ENCODE data around the gene AGPAT4.
"Not testable (repeated sequence)": the region's sequence is repeated elsewhere in the genome, so short reads cannot be mapped to it uniquely, and the experiment has no call there.

Gene AGPAT4

GRCh38 chr6:161198783-161199460 is 74.9 kb downstream of the AGPAT4 start:
- DNase-seq, result no peak

GRCh38 chr6:161198176-161198575 is 75.7 kb downstream of the AGPAT4 start:
- DNase-seq, result no peak

- DNase-seq, result no peak
Observed at GRCh38 chr6:161195386-161195785, 78.5 kb downstream of the AGPAT4 start.

GRCh38 chr6:161194374-161194773 is 79.5 kb downstream of the AGPAT4 start:
- DNase-seq, result no peak

GRCh38 chr6:161192636-161193411 is 81.0 kb downstream of the AGPAT4 start:
- no peak for DNase-seq

GRCh38 chr6:161191671-161192070 is 82.2 kb downstream of the AGPAT4 start:
- DNase-seq, result no peak

GRCh38 chr6:161191007-161191406 is 82.9 kb downstream of the AGPAT4 start:
- no peak for DNase-seq

- no peak for DNase-seq
Observed at GRCh38 chr6:161189891-161190290, 84.0 kb downstream of the AGPAT4 start.

GRCh38 chr6:161188547-161189465 is 85.1 kb downstream of the AGPAT4 start:
- DNase-seq, result no peak

- DNase-seq, result no peak
Observed at GRCh38 chr6:161186173-161186769, 87.6 kb downstream of the AGPAT4 start.

GRCh38 chr6:161181121-161181520 is 92.7 kb downstream of the AGPAT4 start:
- DNase-seq, result no peak

- DNase-seq, result not testable (repeated sequence)
Observed at GRCh38 chr6:161178155-161178554, 95.7 kb downstream of the AGPAT4 start.

GRCh38 chr6:161176428-161176827 is 97.4 kb downstream of the AGPAT4 start:
- DNase-seq, result not testable (repeated sequence)

- not testable (repeated sequence) for DNase-seq
Observed at GRCh38 chr6:161172769-161173168, 101.1 kb downstream of the AGPAT4 start.

GRCh38 chr6:161171207-161171606 is 102.7 kb downstream of the AGPAT4 start:
- no peak for DNase-seq

GRCh38 chr6:161169696-161170095 is 104.2 kb downstream of the AGPAT4 start:
- DNase-seq, result no peak

- DNase-seq, result no peak
Observed at GRCh38 chr6:161169035-161169434, 104.8 kb downstream of the AGPAT4 start.

GRCh38 chr6:161168281-161168891 is 105.5 kb downstream of the AGPAT4 start:
- DNase-seq, result no peak

GRCh38 chr6:161166677-161167076 is 107.2 kb downstream of the AGPAT4 start:
- no peak for DNase-seq

- no peak for DNase-seq
Observed at GRCh38 chr6:161166176-161166575, 107.7 kb downstream of the AGPAT4 start.

- DNase-seq, result no peak
Observed at GRCh38 chr6:161164182-161164625, 109.7 kb downstream of the AGPAT4 start.

- DNase-seq, result no peak
Observed at GRCh38 chr6:161163466-161164181, 110.2 kb downstream of the AGPAT4 start.

All from NCI-H1694 treated with DMSO at 0.1 percent for 48 hours (cell line).